SU-DHL-6 (cell line): Measurements from ENCODE around the gene MRE11.
"Not testable (repeated sequence)": the region's sequence is repeated elsewhere in the genome, so short reads cannot be mapped to it uniquely, and the experiment has no call there.

Experiments used
- H2AFZ ChIP-seq: fragments of 200-600 bp; sonication (generic); 2 replicates; pipeline ENCODE4 v1.6.1; 2014; ENCODE audit warnings: low read depth, mild to moderate bottlenecking, moderate library complexity, mixed read lengths, antibody characterized with exemption, low read length; ENCODE audit not compliant: severe bottlenecking
- H3F3A ChIP-seq: fragments of 200-600 bp; shearing (Covaris generic); 2 replicates; pipeline ENCODE4 v1.6.0; 2016; ENCODE audit warnings: antibody characterized with exemption, mild to moderate bottlenecking; ENCODE audit not compliant: insufficient read depth
- H3K27ac ChIP-seq: fragments of 200-600 bp; sonication (generic); 2 replicates; pipeline ENCODE4 v1.5.1; 2016; ENCODE audit warnings: low read depth, mild to moderate bottlenecking, low read length, moderate library complexity, mixed read lengths
- H3K27me3 ChIP-seq: fragments of 200-600 bp; sonication (generic), shearing (Covaris generic); 2 replicates; pipeline ENCODE4 v1.6.0; 2014; ENCODE audit warnings: mild to moderate bottlenecking, low read length
- H3K36me3 ChIP-seq: fragments of 200-600 bp; sonication (generic); 2 replicates; pipeline ENCODE4 v1.6.1; 2014; ENCODE audit warnings: mild to moderate bottlenecking, low read length, mixed read lengths
- H3K4me2 ChIP-seq: fragments of 300-600, 200-600 bp; shearing (Covaris generic), sonication (generic); 2 replicates; pipeline ENCODE4 v1.6.0; 2014; ENCODE audit warnings: low read length, low read depth, mild to moderate bottlenecking; ENCODE audit not compliant: poor library complexity, severe bottlenecking
- H3K4me3 ChIP-seq: fragments of 200-600 bp; sonication (generic); 2 replicates; pipeline ENCODE4 v1.5.1; 2014; ENCODE audit warnings: antibody characterized with exemption, low read length, mild to moderate bottlenecking, mixed read lengths; ENCODE audit not compliant: insufficient read depth, poor library complexity, severe bottlenecking
- H3K79me2 ChIP-seq: fragments of 200-600 bp; sonication (generic); 2 replicates; pipeline ENCODE4 v1.6.1; 2014; ENCODE audit warnings: mild to moderate bottlenecking, low read length, moderate library complexity; ENCODE audit not compliant: insufficient read depth
- H3K9ac ChIP-seq: fragments of 200-600 bp; sonication (generic); 2 replicates; pipeline ENCODE4 v1.7.0; 2014; ENCODE audit warnings: mild to moderate bottlenecking, low read length
- H3K9me2 ChIP-seq: fragments of 200-600 bp; sonication (generic); replicated peaks from 2 replicates; pipeline ENCODE4 v1.6.1; 2014; ENCODE audit warnings: low read length; ENCODE audit not compliant: insufficient read depth
- H3K9me3 ChIP-seq: fragments of 200-600 bp; sonication (generic); 2 replicates; pipeline ENCODE4 v1.6.1; 2014; ENCODE audit warnings: low read length, mixed read lengths; ENCODE audit not compliant: insufficient read depth
- H4K20me1 ChIP-seq: fragments of 200-600 bp; sonication (generic); 2 replicates; pipeline ENCODE4 v1.6.1; 2014; ENCODE audit warnings: low read depth, mild to moderate bottlenecking, antibody characterized with exemption, low read length, moderate library complexity, mixed read lengths
- EZH2phosphoT487 ChIP-seq: fragments of 200-600 bp; sonication (generic), shearing (Covaris generic); conservative IDR thresholded peaks from 2 replicates; pipeline ENCODE4 v1.6.1; 2018; ENCODE audit warnings: mild to moderate bottlenecking, antibody characterized with exemption, low read length, moderate library complexity, mixed read lengths
- TF ChIP-seq, protein P1 (sequence below): fragments of 200-600 bp; sonication (generic); IDR thresholded peaks from one replicate; pipeline ENCODE4 v1.5.1; 2017; ENCODE audit warnings: antibody characterized with exemption, mild to moderate bottlenecking, low read length, moderate library complexity; ENCODE audit not compliant: insufficient read depth, poor library complexity, severe bottlenecking

Gene MRE11

DNA sequence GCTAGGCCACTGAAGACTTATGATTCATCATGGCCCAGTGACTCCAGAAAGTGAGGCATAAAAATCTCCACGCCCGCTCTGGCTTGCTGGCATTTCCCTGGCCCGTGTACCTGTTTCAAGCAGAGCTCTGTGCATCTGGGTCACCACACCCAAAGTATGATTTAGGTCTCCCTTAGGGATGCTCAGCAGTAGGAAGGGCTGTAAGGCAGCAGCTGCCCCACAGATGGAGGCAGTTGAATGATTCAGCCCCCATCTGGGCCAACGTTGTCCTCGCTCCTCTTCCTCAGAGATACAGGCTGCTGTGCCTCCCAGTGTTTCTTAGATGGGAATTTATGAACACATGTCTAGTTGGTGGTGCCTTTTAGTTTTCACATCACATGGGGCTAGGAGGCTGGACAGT is 114.0 kb downstream of the MRE11 start:
- Histone ChIP-seq H3K9ac (no peak overlapping the region), H3K4me2 (no peak overlapping the region), H4K20me1 (no peaks in the 10 kb centered on the region), H3K9me3 (no peaks in the 10 kb centered on the region), H3F3A (no peaks in the 10 kb centered on the region), H3K36me3 (no peaks in the 10 kb centered on the region), H3K27ac (no peak overlapping the region), H3K4me3 (no peak overlapping the region), H3K79me2 (no peaks in the 10 kb centered on the region), H3K9me2 (no peaks in the 10 kb centered on the region), H2AFZ (no peak overlapping the region), H3K27me3 (no peaks in the 10 kb centered on the region)
- no peak for TF ChIP-seq EZH2phosphoT487
- TF ChIP-seq, protein P1, sequence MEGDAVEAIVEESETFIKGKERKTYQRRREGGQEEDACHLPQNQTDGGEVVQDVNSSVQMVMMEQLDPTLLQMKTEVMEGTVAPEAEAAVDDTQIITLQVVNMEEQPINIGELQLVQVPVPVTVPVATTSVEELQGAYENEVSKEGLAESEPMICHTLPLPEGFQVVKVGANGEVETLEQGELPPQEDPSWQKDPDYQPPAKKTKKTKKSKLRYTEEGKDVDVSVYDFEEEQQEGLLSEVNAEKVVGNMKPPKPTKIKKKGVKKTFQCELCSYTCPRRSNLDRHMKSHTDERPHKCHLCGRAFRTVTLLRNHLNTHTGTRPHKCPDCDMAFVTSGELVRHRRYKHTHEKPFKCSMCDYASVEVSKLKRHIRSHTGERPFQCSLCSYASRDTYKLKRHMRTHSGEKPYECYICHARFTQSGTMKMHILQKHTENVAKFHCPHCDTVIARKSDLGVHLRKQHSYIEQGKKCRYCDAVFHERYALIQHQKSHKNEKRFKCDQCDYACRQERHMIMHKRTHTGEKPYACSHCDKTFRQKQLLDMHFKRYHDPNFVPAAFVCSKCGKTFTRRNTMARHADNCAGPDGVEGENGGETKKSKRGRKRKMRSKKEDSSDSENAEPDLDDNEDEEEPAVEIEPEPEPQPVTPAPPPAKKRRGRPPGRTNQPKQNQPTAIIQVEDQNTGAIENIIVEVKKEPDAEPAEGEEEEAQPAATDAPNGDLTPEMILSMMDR = no peak

DNA sequence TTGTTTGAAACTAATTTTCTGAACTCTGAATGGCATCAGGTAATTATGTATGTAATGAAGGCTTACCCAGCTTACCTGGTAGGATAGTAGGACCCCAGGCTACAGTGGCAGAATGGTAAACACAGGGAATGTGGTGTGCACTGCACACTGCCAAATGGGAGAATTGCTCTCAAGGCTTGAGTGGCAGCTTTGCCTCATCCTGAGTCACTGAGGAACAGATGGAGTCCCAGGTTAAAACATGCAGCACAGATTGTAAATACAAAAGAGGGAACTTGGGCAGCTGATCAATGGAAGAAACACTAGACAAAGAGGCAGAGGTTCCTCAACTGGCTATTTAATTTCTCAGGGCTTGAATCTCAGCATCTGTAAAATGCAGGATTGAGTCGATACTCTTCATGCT is 116.8 kb downstream of the MRE11 start:
- no peak overlapping the region for H3K4me3 ChIP-seq
- no peaks in the 10 kb centered on the region for H3K9me2 ChIP-seq
- H3K27ac ChIP-seq = no peak overlapping the region
- no peaks in the 10 kb centered on the region for H3K9me3 ChIP-seq
- TF ChIP-seq EZH2phosphoT487 = no peak
- TF ChIP-seq, protein P1 = no peak
- H3K27me3 ChIP-seq = no peaks in the 10 kb centered on the region
- H3K9ac ChIP-seq = no peak overlapping the region
- H3K4me2 ChIP-seq = no peak overlapping the region
- no peaks in the 10 kb centered on the region for H4K20me1 ChIP-seq
- no peak overlapping the region for H2AFZ ChIP-seq
- H3K36me3 ChIP-seq = no peaks in the 10 kb centered on the region
- no peaks in the 10 kb centered on the region for H3F3A ChIP-seq
- H3K79me2 ChIP-seq = no peaks in the 10 kb centered on the region

DNA sequence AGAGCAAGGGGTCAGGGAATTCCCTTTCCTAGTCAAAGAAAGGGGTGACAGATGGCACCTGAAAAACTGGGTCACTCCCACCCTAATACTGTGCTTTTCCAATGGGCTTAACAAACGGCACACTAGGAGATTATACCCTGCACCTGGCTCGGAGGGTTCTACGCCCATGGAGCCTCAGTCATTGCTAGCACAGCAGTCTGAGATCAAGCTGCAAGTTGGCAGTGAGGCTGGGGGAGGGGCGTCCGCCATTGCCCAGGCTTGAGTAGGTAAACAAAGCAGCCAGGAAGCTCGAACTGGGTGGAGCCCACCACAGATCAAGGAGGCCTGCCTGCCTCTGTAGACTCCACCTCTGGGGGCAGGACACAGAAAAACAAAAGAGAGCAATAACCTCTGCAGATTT is 123.1 kb downstream of the MRE11 start:
- H3K4me2 ChIP-seq, H3K36me3 ChIP-seq, H3K79me2 ChIP-seq, H3K4me3 ChIP-seq, H3K27ac ChIP-seq, H3K9ac ChIP-seq, H3F3A ChIP-seq, H2AFZ ChIP-seq, H4K20me1 ChIP-seq, H3K9me2 ChIP-seq, H3K9me3 ChIP-seq, H3K27me3 ChIP-seq: not testable (repeated sequence)
